HG03432 (cell line): ENCODE data around the gene CRADD.

Experiments
- ATAC-seq: cut with Tn5 transposase; IDR thresholded peaks from one replicate; pipeline ENCODE4 v1.9.1; 2021; ENCODE audit warnings: mild to moderate bottlenecking, moderate library complexity; ENCODE audit not compliant: unreplicated experiment

The CRADD gene

GRCh38 chr12:93756288-93756687, 79.1 kb downstream of the CRADD start:
- no peak for ATAC-seq

GRCh38 chr12:93757792-93758694, 80.9 kb downstream of the CRADD start:
- no peak for ATAC-seq

GRCh38 chr12:93758801-93759373, 81.7 kb downstream of the CRADD start:
- ATAC-seq = no peak

GRCh38 chr12:93759512-93760081, 82.4 kb downstream of the CRADD start:
- no peak for ATAC-seq

- ATAC-seq = no peak
Measured at GRCh38 chr12:93760275-93760875, 83.2 kb downstream of the CRADD start.

GRCh38 chr12:93762059-93762719, 85.0 kb downstream of the CRADD start:
- ATAC-seq = no peak

- ATAC-seq = no peak
Measured at GRCh38 chr12:93762912-93763553, 85.9 kb downstream of the CRADD start.

GRCh38 chr12:93763746-93764147, 86.6 kb downstream of the CRADD start:
- ATAC-seq = no peak

GRCh38 chr12:93766371-93766770, 89.2 kb downstream of the CRADD start:
- no peak for ATAC-seq

- no peak for ATAC-seq
Measured at GRCh38 chr12:93766796-93767523, 89.8 kb downstream of the CRADD start.

- no peak for ATAC-seq
Measured at GRCh38 chr12:93767524-93767863, 90.3 kb downstream of the CRADD start.

GRCh38 chr12:93772003-93772700, 95.0 kb downstream of the CRADD start:
- no peak for ATAC-seq

- no peak for ATAC-seq
Measured at GRCh38 chr12:93773122-93773871, 96.1 kb downstream of the CRADD start.

GRCh38 chr12:93776581-93777018, 99.4 kb downstream of the CRADD start:
- no peak for ATAC-seq

GRCh38 chr12:93777254-93777653, 100.1 kb downstream of the CRADD start:
- no peak for ATAC-seq

GRCh38 chr12:93778306-93778705, 101.1 kb downstream of the CRADD start:
- ATAC-seq = no peak

- no peak for ATAC-seq
Measured at GRCh38 chr12:93778766-93779165, 101.6 kb downstream of the CRADD start.

GRCh38 chr12:93780101-93780641, 103.0 kb downstream of the CRADD start:
- no peak for ATAC-seq
